T-cell (primary cell): Measurements from ENCODE around the gene MACROH2A2. TPM values are rescaled to one million over a fixed set of nuclear protein-coding genes. Genes with fewer than 3 reads are reported as not detected.

Experiments used
- ATAC-seq, 4 experiments: fragments of 200-7000 bp in 3 of 4; fragments of 150-1000 bp in 1 of 4; cut with Tn5 transposase; replicated peaks in 1 of 4; 1 replicate in 3 of 4; 2 replicates in 1 of 4; pipeline ENCODE4 v1.10.0; 2021; ENCODE audit warnings: moderate library complexity in 3 of 4, mild to moderate bottlenecking in 2 of 4, moderate number of reproducible peaks in 1 of 4
- CTCF ChIA-PET, 2 donors: fragments of 300-600 bp; sonication (Branson Sonifier 250); formaldehyde crosslinking; loops; one replicate each; lab custom pipeline; 2022; ENCODE audit warnings: antibody characterized with exemption in 2 of 2; lab: Charles Lee
- POLR2A ChIA-PET, 2 donors: fragments of 300-600 bp; sonication (Branson Sonifier 250); formaldehyde crosslinking; loops; one replicate each; lab custom pipeline; 2022; ENCODE audit warnings: antibody characterized with exemption in 2 of 2; lab: Charles Lee
- DNase-seq, 35 experiments: peaks; one replicate each; pipeline versions ENCODE4 v3.0.0 to v3.0.0-alpha.2; 2013 to 2023
- H3K27ac ChIP-seq: one replicate; pipeline ENCODE4 v1.5.1; 2013; ENCODE audit warnings: low read length
- H3K27me3 ChIP-seq, 2 experiments: replicated peaks in 1 of 2; 1 replicate in 1 of 2; 2 replicates in 1 of 2; pipeline versions ENCODE4 v1.6.1 to v1.7.0; 2013; ENCODE audit warnings: low read length in 1 of 2, mixed read lengths in 1 of 2; ENCODE audit not compliant: control insufficient read depth in 2 of 2, insufficient read depth in 2 of 2; ENCODE audit errors: extremely low read depth in 1 of 2
- H3K36me3 ChIP-seq, 2 donors: 1 replicate in 1 of 2; 2 replicates in 1 of 2; pipeline versions ENCODE4 v1.6.1 to v1.7.0; 2013; ENCODE audit warnings: low read length in 1 of 2; ENCODE audit not compliant: control insufficient read depth in 2 of 2, insufficient read depth in 1 of 2; ENCODE audit errors: extremely low read depth in 1 of 2
- H3K4me1 ChIP-seq, 2 experiments: 1 replicate in 1 of 2; 2 replicates in 1 of 2; pipeline versions ENCODE4 v1.6.1 to v1.7.0; 2013; ENCODE audit warnings: low read length in 2 of 2, mixed read lengths in 1 of 2; ENCODE audit not compliant: insufficient read depth in 2 of 2, control insufficient read depth in 1 of 2; ENCODE audit errors: extremely low read depth in 1 of 2
- H3K4me3 ChIP-seq, 2 donors: 1 replicate in 1 of 2; 2 replicates in 1 of 2; pipeline versions ENCODE4 v1.5.1 to v1.7.0; 2013; ENCODE audit warnings: mild to moderate bottlenecking in 2 of 2, low read length in 1 of 2, moderate library complexity in 1 of 2; ENCODE audit not compliant: control insufficient read depth in 1 of 2; ENCODE audit errors: extremely low read depth in 1 of 2
- H3K9me3 ChIP-seq: 2 replicates; pipeline ENCODE4 v1.7.0; 2013
- H3K27ac Mint-ChIP-seq, 2 donors: one replicate each; pipeline ENCODE4 v1.8.0; 2020 to 2021; ENCODE audit warnings: mild to moderate bottlenecking in 2 of 2, mixed read lengths in 2 of 2
- H3K27me3 Mint-ChIP-seq, 2 donors: one replicate each; pipeline ENCODE4 v1.8.0; 2021 to 2022; ENCODE audit warnings: mixed read lengths in 2 of 2
- H3K36me3 Mint-ChIP-seq: one replicate; pipeline ENCODE4 v1.8.0; 2021; ENCODE audit warnings: mixed read lengths
- H3K4me1 Mint-ChIP-seq, 3 donors: one replicate each; pipeline ENCODE4 v1.8.0; 2020 to 2022; ENCODE audit warnings: mixed read lengths in 3 of 3, mild to moderate bottlenecking in 1 of 3
- H3K4me3 Mint-ChIP-seq, 3 donors: one replicate each; pipeline ENCODE4 v1.8.0; 2020 to 2022; ENCODE audit warnings: mild to moderate bottlenecking in 3 of 3, mixed read lengths in 3 of 3, moderate library complexity in 3 of 3
- H3K9me3 Mint-ChIP-seq, 3 donors: one replicate each; pipeline ENCODE4 v1.8.0; 2020 to 2022; ENCODE audit warnings: mixed read lengths in 3 of 3
- WGBS: methylation state at CpG from one replicate; pipeline ENCODE4 v1.1.5; 2013; ENCODE audit warnings: missing lambda C conversion rate; ENCODE audit not compliant: insufficient coverage; 5-methylcytosine and 5-hydroxymethylcytosine counted together
- total RNA-seq, 35 experiments: library from RNA in 6 of 35; stranded (reverse) in 6 of 35; fragments of 120-200 nt in 1 of 35; gene quantifications; one replicate each; pipeline versions ENCODE4 v1.2.1 to v1.2.4 and lab custom pipeline; 2013 to 2026

Gene MACROH2A2
- total RNA-seq, 5 donors from 2014 or later (not counting 1 experiment from before 2014, with no cell fraction given): 3.1 to 4.7 (median 3.8) TPM

DNA sequence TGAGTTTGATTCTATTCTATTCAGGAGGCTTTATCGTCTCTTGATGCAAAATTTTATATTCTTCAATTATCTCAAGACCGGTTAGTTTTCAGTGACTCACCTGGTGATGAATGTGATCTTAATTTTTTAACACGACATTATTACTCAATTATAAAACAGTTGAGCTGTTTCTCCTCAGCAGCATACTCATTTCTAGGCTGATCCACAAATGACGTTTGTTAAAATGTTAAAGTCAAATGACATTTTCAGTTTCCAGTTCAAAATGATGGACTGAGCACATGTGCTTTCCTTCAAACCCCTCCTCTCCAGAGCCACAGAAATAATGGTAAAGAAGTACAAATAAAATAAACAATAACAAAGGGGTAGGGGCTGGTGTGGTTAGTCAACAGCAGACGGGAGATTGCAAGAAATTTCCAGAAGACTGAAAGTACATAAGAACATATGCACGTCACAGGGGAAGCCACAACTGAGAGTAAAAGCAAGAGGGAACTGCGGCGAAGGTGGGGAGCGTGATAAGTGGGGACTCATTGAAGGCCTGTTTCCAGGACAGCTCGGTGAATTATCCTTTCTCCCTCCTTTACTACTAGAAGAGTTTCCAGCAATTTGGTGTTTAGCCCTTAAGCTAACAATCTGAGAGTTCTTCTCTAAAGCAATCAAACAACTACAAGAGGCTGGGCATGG is 10.9 kb downstream of the MACROH2A2 start:
- Histone ChIP-seq H3K4me1 (no peaks in the 10 kb centered on the region), H3K27ac (no peak overlapping the region), H3K9me3 (no peaks in the 10 kb centered on the region), H3K4me3 (no peak overlapping the region), H3K27me3 (no peaks in the 10 kb centered on the region), H3K36me3 (no peaks in the 10 kb centered on the region)
- H3K4me1 Mint-ChIP-seq: no peaks in the 10 kb centered on the region
- CTCF ChIA-PET: no interaction called here
- no peak overlapping the region for H3K4me3 Mint-ChIP-seq
- peaks cover 0 to 2% of the 10 kb centered on the region in 2 donors for H3K27me3 Mint-ChIP-seq
- POLR2A ChIA-PET: no interaction called here
- DNase-seq: no peak
- no peaks in the 10 kb centered on the region for H3K36me3 Mint-ChIP-seq
- ATAC-seq: no peak
- WGBS: 39% methylated on average over 2 of the region's 10 CpGs
- H3K9me3 Mint-ChIP-seq: no peaks in the 10 kb centered on the region
- H3K27ac Mint-ChIP-seq: no peak overlapping the region

DNA sequence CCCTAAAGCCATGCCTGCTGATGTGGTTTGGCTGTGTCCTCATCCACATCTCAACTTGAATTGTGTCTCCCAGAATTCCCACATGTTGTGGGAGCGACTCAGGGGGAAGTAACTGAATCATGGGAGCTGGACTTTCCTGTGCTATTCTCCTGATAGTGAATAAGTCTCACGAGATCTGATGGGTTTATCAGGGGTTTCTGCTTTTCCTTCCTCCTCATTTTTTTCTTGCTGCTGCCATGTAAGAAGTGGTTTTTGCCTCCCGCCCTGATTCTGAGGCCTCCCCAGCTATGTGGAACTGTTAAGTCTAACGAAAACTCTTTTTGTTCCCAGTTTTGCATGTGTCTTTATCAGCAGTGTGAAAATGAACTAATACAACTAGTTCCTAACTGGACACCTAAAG is 11.8 kb downstream of the MACROH2A2 start:
- H3K36me3 Mint-ChIP-seq: no peaks in the 10 kb centered on the region
- no peaks in the 10 kb centered on the region for H3K9me3 ChIP-seq
- no peak overlapping the region for H3K4me3 ChIP-seq
- no peaks in the 10 kb centered on the region for H3K4me1 Mint-ChIP-seq
- H3K27me3 ChIP-seq: no peaks in the 10 kb centered on the region
- H3K9me3 Mint-ChIP-seq: no peaks in the 10 kb centered on the region
- H3K4me3 Mint-ChIP-seq: no peak overlapping the region
- POLR2A ChIA-PET: no interaction called here
- H3K27me3 Mint-ChIP-seq: peaks cover 0 to 2% of the 10 kb centered on the region in 2 donors
- no peaks in the 10 kb centered on the region for H3K36me3 ChIP-seq
- no peak for ATAC-seq
- no peaks in the 10 kb centered on the region for H3K4me1 ChIP-seq
- H3K27ac Mint-ChIP-seq: no peak overlapping the region
- DNase-seq: no peak
- CTCF ChIA-PET: no interaction called here
- no peak overlapping the region for H3K27ac ChIP-seq
- 100% methylated on average over 1 of the region's 4 CpGs for WGBS

DNA sequence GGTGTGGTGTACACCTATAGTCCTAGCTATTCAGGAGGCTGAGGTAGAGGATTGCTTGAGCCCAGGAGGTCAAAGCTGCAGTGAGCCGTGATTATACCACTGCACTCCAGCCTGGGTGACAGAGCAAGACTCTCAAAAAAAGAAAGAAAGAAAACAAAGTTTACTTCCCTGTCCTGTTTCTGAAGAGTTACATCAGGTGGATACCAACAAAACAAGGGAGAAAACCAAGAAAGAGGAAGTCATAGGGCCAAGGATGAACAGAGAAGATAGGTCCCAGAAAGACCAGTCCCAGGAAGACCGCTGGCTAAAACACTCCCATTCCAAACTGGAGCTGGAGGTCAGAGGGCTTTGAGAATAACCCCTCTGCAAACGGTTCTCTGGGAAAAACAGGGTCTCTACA is 13.5 kb downstream of the MACROH2A2 start:
- no CpG with 5 or more reads among the region's 3 CpGs for WGBS
- H3K9me3 ChIP-seq: no peaks in the 10 kb centered on the region
- Mint-ChIP-seq H3K27ac (no peak overlapping the region), H3K9me3 (no peaks in the 10 kb centered on the region), H3K36me3 (no peaks in the 10 kb centered on the region), H3K4me1 (no peaks in the 10 kb centered on the region), H3K27me3 (peaks cover 0 to 2% of the 10 kb centered on the region in 2 donors), H3K4me3 (no peak overlapping the region)
- ChIA-PET CTCF (no interaction called here), POLR2A (no interaction called here)
- no peak for ATAC-seq
- H3K27me3 ChIP-seq: no peaks in the 10 kb centered on the region
- H3K27ac ChIP-seq: no peak overlapping the region
- H3K4me1 ChIP-seq: no peaks in the 10 kb centered on the region
- no peak for DNase-seq
- no peak overlapping the region for H3K4me3 ChIP-seq
- H3K36me3 ChIP-seq: no peaks in the 10 kb centered on the region

DNA sequence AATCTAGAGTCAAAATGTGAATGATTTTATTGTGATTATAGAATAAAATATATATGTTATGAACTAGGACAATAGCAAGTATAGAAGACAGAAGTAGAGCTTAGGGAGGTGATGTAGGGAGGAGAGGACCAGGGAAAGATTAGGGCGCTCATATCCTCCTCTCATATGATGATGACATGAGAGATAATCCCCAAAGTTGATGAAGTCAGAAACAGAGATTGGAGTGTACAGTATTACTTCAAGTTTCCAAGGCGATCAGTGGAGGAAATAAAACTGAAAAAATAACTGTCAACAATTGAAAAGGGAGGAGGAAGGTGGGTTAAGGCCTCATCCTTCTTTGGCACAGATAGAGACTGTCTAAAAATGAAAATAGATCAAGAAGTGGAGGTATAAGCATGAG is 14.9 kb downstream of the MACROH2A2 start:
- no peaks in the 10 kb centered on the region for H3K9me3 ChIP-seq
- no peaks in the 10 kb centered on the region for H3K27me3 ChIP-seq
- Mint-ChIP-seq H3K4me1 (no peaks in the 10 kb centered on the region), H3K36me3 (no peaks in the 10 kb centered on the region), H3K27ac (no peak overlapping the region), H3K4me3 (no peak overlapping the region), H3K9me3 (no peaks in the 10 kb centered on the region), H3K27me3 (no peaks in the 10 kb centered on the region)
- ChIA-PET POLR2A (no interaction called here), CTCF (no interaction called here)
- H3K4me3 ChIP-seq: no peak overlapping the region
- no peak overlapping the region for H3K27ac ChIP-seq
- no peaks in the 10 kb centered on the region for H3K4me1 ChIP-seq
- ATAC-seq (no peak), DNase-seq (no peak)
- WGBS: 50% methylated on average over 1 of the region's 2 CpGs
- H3K36me3 ChIP-seq: no peaks in the 10 kb centered on the region

DNA sequence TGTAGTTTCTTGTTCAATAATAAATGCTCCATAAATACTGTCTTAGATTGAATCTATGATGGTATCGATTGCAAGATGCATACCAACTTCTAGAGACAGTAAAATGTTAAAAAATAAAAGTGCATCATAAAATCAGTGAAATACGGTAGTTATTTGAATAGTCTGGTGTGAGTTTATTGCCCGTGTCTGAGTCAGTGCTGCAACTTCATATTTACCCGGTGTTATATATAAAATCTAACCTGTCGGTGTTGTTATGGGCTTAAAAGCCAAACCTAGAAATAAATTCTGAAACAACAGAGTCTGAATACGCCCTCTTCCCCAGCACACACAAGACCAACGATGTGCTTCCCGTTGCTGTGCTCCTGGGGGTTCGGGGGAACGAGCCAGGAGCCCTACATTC is 16.3 kb downstream of the MACROH2A2 start:
- Mint-ChIP-seq H3K36me3 (no peaks in the 10 kb centered on the region), H3K4me1 (no peaks in the 10 kb centered on the region), H3K27ac (no peak overlapping the region), H3K4me3 (no peak overlapping the region), H3K9me3 (no peaks in the 10 kb centered on the region), H3K27me3 (no peaks in the 10 kb centered on the region)
- Histone ChIP-seq H3K4me1 (no peaks in the 10 kb centered on the region), H3K27ac (no peak overlapping the region), H3K9me3 (no peaks in the 10 kb centered on the region), H3K27me3 (no peaks in the 10 kb centered on the region), H3K4me3 (no peak overlapping the region), H3K36me3 (no peaks in the 10 kb centered on the region)
- ChIA-PET POLR2A (no interaction called here), CTCF (no interaction called here)
- ATAC-seq: no peak
- DNase-seq: no peak
- WGBS: 60% methylated on average over 1 of the region's 10 CpGs

DNA sequence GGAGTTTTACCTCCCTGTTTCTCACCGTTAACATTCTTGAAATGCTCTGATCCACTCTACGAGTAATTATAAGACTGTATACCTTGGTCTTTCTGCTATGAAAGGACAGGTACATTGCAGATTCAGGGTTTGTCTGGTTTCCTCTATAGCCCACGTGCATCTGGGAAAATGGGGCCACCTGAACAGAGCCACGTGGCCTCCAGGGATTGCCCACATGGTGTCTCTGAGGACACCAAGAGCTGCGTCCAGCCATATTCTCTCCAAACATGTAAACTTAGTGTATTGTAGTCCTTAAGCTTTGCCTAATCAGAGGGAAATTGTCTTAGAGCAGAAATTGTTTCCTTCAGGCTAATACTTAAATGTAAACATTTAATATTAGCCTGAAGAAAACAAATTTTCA is 16.7 kb downstream of the MACROH2A2 start:
- CTCF ChIA-PET: no interaction called here
- POLR2A ChIA-PET: no interaction called here
- Mint-ChIP-seq H3K27me3 (no peaks in the 10 kb centered on the region), H3K27ac (no peak overlapping the region), H3K4me3 (no peak overlapping the region), H3K4me1 (no peaks in the 10 kb centered on the region), H3K9me3 (no peaks in the 10 kb centered on the region), H3K36me3 (no peaks in the 10 kb centered on the region)
- Histone ChIP-seq H3K4me1 (no peaks in the 10 kb centered on the region), H3K27me3 (no peaks in the 10 kb centered on the region), H3K9me3 (no peaks in the 10 kb centered on the region), H3K36me3 (no peaks in the 10 kb centered on the region), H3K4me3 (no peak overlapping the region), H3K27ac (no peak overlapping the region)
- WGBS: 50% methylated on average over 1 of the region's 5 CpGs
- no peak for DNase-seq
- ATAC-seq: no peak

DNA sequence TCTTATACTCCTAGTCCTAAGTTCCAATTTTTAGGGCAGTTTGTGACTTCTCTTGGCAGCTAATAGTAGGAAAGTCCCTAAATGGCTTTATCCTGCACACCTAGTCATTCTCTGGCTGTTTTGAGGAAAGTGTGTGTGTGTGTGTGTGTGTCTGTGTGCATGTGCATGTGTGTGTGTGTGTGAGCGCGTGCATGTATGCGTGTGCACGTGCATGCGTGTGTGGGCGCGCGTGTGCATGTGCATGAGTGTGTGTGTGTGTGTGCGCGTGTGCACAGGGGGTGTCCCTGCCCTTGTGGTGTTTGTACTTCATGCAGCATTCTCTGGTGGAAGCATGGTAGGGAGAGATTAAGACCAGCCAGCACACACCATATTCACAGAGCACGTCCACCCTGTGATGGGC is 18.2 kb downstream of the MACROH2A2 start:
- peaks cover 0 to 6% of the 10 kb centered on the region in 2 experiments for H3K27me3 ChIP-seq
- POLR2A ChIA-PET: no interaction called here
- H3K4me3 Mint-ChIP-seq: no peak overlapping the region
- H3K27ac Mint-ChIP-seq: no peak overlapping the region
- no peaks in the 10 kb centered on the region for H3K36me3 Mint-ChIP-seq
- H3K27ac ChIP-seq: no peak overlapping the region
- no peaks in the 10 kb centered on the region for H3K36me3 ChIP-seq
- no peak overlapping the region for H3K4me3 ChIP-seq
- H3K9me3 Mint-ChIP-seq: no peaks in the 10 kb centered on the region
- CTCF ChIA-PET: interaction anchor here in 1 of 2 donors (0.6 kb wide), 1 partner anchor 12 kb away, joined by 3 read pairs; no protein-coding TSS in a partner anchor
- H3K27me3 Mint-ChIP-seq: no peaks in the 10 kb centered on the region
- H3K4me1 ChIP-seq: no peaks in the 10 kb centered on the region
- WGBS: 98% methylated on average over 8 of the region's 11 CpGs
- no peak for ATAC-seq
- no peaks in the 10 kb centered on the region for H3K9me3 ChIP-seq
- no peak for DNase-seq
- no peaks in the 10 kb centered on the region for H3K4me1 Mint-ChIP-seq
